ENCODE measurements around the gene PSMA2.

DNA sequence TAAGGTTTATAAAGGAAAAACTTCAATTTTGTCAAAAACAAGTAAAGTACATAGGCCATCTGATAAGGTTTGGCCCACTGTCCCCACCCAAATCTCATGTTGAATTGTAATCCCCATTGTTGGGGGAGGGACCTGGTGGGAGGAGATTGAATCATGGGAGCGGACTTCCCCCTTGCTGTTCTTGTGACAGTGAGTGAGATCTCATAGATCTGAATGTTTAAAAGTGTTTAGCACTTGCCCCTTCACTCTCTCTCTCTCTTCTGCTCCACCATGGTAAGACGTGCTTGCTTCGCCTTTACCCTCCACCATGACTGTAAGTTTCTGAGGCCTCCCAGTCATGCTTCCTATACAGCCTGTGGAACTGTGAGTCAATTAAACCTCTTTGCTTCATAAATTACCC lies 18.4 kb upstream of the PSMA2 start:
- no peak for TF ChIP-seq GATA2 (IDR thresholded peaks at IDR 0.05; ENCODE audit: low read depth, low read length)
- TF ChIP-seq GATA3 (IDR thresholded peaks at IDR 0.05; ENCODE audit: low read depth, low read length) = no peak

All from SH-SY5Y (cell line).